HG02943 (cell line): ENCODE results near the gene RXRA.

Experiments used
- ATAC-seq: cut with Tn5 transposase; IDR thresholded peaks from one replicate; pipeline ENCODE4 v1.9.1; 2021; ENCODE audit warnings: mild to moderate bottlenecking, low read depth, moderate library complexity; ENCODE audit not compliant: unreplicated experiment

Gene RXRA

DNA sequence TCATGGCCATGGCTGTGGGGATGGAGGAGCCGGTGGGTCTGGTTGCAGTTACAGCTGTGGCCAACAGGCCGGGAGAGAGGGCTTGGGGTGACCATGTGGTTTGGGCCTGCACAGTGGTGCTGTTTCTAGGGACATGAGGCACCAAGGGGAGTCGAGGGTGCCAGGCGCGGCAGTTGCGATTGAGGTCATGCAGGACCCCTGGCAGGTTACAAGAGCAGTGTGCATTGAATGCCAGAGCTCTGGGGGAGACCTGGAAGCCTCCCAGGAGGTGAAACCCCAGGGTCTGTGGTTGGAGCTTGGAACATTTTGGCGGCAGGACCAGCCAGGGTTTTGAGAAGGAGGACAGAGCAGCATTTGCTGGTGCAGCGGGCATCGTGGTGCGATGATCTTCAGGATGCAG is 21.7 kb downstream of the RXRA start:
- ATAC-seq, result no peak

DNA sequence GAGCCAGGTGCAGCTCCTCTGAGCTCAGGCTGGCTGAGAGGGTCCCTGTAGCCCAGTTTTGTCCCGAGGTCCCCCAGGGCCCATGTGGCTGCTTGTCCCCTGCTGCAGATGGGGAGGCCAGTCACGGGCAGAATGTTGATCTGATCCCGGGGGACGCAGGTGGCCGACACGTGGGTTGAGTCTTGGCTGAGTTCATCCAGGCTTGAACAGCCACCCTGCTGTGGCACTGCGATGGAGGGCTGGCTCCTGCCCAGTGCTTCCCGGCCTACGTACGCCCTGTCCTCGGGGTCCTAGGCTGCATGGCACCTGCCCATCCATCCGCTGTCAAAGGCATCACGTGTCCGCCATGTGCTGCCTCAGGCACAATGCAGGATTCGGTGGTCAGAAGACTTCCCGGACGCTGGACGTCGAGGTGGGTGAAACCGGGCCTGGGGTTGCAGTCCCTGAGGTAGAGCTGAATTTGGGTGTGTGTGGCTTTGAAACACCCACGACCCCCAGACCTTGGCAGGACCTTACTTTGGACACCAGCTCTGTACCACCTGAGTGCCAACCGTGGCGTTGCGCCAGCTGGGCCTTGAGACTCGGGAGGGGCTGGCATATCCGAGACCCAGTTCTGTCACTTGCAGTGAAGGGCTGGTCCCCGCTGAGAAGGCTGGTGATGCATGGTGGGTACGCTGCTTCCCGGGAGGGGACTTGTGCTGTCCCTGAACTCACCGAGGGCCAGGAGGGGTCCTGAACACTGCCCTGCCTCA is 22.3 kb downstream of the RXRA start:
- ATAC-seq, result no peak

DNA sequence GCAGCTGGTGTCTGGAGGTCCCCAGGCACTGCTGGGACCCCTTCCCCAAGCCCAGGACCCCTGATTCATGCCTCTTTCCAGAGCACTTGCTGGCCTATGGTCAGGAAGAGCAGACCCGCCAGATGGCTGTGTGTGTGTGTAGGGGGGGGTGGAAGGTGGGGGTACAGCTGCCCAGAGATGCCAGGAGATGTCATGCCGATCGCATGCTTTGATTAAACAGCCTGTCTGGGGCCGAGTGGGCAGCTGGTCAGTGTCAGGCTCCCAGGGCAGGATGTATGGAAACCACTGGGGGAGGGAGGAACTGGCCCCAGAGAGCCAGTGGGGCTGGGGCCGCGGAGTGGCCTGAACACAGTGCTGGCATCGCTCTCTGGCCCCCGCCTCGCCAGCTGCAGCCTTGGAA is 23.7 kb downstream of the RXRA start:
- ATAC-seq, result no peak

DNA sequence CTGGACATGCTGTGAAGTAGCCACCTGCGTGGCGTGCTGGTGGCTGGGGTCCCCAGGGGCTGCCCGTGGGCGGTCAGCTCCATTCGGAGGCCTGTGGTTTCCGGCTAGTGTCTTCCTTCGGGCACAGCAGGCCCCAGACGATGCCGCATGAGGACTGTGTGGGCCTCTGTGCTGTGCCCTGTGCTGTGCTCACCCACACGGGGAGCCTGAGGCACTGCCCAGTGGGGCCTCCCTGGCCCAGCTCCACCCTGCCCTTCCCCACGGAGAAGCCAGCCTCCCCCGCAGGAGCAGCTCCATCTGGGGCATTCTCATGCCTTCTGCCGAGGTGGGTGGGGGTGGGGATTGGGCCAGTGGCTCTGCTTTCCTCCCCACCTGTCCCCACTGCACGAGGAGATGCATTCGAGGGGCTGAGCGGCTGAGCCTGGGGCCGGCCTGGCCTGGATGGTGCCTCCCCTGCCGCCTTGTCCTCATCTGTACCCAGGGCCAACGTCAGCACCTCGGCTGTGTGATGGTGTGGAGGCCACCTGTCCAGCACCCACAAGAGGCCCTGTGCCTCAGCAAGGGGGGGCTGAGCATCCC is 24.2 kb downstream of the RXRA start:
- no peak for ATAC-seq

DNA sequence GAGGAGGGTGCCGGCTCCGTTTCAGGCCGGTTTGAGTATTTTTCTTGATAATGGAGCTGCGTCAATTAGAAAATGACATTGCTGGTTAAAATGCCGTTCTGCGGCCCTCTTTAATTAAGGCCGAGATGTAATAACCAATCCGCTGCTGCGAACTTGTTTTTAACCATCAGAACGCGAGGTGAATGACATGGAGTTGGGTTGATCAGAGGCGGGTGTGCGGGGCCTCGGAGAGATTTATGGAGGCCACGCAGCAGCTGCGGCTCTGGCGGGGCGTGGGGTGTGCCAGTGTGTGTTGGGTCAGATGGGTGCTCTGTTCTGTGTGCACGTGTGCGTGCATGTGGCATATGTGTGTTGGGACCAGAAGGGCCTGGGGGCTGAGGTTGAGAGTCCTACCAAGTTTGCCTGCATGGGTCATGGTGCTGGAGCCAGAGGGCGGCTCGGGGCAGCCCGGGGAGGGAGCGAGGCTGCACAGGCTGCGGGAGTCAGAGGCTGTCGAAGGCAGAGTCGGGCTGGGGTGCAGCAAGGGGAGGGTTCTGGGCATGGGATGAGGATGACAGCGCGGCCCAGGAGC is 25.4 kb downstream of the RXRA start:
- no peak for ATAC-seq

DNA sequence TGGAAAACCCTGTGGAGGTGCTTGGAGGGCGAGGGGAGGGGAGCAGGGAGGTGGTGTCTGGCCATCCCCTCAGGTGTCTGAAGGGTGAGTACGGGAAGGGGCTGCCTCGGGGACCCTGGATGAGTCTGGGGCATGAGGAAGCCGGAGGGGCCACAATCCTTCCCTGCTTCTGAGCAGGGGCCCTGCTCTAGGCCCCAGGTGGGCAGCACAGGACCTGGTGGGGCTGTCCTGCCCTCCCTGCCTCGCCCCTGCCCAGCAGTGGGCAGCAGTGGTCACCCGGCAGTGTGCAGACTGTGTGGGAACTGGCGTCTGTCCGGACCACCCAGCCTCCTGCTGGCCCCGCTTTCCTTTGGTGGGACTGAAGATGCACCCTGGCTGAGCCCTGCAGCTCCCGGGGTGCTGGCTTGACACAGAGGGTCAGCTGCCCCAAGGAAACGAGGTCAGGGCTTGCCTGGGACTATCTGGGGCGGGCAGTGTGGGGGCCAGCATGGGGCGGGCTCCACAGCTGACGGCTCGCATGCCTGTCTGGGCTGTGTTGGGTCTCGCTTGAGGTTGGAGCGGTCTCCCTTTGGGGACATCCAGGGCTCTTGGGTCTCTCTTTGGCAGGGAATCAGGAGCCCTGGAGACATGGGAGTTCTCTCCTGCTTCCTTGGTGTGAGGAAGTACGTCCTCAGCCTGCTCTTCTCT is 26.1 kb downstream of the RXRA start:
- ATAC-seq, result no peak

DNA sequence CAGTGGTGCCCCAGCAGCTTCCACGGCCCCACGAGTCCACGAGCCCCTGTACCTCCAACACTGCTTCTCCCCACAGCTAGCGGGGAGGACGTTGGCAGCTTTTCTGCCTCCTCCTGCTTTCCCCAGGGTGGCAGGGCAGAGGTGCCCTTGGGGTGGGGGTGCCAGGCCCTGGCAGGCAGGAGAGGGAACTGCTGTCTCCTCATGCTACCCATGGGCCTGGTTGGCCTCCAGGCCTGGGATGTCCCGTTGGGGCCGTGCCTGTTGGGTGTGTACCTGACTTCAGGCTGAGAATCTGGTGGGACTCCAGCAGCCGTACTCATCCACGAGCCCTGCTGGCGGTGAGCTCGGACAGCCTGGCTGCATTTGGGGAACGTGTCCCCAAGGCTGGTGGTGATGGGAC is 27.3 kb downstream of the RXRA start:
- no peak for ATAC-seq

DNA sequence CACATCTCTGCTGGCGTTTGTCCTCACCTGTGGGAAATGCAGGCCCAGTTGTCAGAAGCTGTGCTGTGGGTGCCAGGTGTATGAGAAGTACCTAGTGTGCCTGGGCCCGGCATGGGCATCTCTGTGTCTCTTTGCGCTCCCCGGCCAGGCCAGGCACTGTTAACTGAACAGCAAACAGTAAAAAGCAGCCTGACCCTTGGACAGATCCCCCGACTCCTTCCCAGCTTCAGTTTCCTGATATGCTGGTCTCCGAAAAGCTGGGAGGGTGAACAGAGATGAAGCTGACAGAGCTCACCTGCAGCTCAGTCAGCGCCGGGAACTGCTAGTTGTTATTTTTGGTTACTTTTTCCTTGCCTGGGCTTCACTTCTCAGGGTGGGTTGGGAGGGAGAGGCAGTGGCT is 28.9 kb downstream of the RXRA start:
- no peak for ATAC-seq

DNA sequence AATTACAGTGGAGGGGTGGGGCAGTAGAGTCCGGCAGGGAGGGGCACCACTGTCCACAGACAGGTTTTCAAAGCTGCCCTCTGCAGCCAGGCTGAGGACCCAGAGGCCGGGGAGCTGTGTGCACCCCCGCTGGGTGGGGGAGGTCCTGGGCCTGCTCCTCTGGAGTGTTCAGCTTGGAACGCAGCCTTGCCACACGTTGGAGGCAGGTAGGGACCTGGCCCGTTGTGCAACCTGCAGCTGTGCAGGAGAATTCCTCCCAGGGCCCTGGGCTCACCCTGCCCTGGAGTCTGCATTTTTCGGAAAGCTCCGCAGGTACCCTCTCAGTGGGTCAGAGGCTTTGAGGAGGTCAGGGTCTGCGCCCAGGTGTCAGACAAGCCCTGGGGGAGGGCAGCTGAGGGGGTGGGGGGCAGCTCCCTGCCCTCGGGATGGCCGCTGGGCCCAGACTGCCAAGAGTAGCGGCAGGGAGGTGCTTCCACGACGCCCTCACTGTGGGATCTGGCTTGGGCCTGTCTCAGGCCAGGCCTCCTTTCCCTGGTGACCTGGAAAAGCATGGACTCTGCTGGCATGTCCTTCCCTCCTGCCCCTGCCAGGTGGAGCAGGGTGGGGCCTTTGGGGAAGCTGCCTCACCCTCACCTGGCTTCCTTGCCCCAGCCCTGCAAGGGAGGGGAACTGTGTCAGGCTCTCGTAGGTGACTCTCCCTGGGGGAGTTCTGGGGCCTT is 29.5 kb downstream of the RXRA start:
- ATAC-seq, result no peak

DNA sequence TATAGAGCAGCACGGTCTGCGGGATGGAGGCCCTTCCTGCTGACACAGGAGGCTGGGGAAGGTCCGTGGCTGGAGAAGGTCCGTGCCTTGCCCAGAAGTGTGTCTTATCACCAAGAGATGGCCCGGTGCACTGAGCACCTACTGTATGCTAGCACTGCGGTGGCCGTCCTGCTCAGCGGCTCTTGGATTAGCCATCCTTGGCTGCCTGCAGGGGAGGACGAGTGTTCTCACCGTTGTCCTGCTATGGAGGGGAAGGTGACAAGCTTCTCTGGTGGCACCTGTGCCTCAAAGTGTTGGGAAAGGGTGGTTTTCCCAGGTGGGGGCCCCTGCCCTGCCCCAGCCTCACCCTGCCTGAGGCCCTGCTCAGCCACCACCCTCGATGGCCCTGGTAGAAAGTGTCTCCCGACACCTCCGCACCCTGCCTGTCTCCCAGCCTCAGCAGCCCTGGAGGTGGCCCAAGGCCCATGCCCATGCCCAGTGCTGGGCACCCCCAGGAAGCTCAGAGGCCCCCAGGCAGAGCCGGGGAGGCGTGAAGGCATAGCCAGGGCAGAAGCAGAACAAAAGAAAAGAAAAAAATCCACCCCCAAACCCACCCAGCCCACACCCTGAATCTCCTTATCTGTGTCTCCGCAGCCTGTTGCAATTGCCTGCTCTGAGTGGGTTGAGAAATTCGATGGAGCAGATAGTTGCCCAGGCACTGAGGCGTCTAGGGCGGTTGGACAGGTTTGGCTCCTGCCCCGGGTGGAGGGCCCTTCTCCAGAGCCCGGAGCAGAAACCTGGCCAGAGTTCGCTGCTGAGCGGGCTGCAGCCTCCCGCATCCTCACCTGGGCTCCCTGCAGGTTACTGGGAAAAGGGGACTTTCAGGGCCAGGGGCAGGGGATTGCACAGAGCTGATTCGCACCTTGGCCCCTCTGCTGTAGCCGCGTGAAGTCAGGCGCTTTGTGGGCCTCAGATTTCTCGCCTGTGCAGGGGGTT is 30.5 kb downstream of the RXRA start:
- ATAC-seq, result no peak

DNA sequence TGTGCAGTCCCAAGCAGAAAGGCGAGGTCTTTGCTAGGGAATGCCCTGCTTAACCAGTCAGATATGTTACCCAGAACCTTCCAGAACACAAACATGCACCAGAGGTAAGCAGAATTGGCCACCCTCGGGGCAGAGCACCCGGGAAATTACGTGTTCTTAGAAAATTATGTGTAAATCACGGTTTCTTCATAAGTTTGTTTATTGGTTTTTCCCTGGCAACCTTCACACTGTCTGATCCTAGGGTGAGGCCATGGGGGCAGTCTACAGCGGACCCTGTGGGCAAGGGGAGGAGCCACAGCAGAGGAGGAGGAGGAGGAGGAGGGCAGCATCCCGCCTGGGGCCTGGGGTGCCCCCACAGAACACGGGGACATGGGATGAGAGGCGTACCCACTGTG is 31.4 kb downstream of the RXRA start:
- no peak for ATAC-seq

DNA sequence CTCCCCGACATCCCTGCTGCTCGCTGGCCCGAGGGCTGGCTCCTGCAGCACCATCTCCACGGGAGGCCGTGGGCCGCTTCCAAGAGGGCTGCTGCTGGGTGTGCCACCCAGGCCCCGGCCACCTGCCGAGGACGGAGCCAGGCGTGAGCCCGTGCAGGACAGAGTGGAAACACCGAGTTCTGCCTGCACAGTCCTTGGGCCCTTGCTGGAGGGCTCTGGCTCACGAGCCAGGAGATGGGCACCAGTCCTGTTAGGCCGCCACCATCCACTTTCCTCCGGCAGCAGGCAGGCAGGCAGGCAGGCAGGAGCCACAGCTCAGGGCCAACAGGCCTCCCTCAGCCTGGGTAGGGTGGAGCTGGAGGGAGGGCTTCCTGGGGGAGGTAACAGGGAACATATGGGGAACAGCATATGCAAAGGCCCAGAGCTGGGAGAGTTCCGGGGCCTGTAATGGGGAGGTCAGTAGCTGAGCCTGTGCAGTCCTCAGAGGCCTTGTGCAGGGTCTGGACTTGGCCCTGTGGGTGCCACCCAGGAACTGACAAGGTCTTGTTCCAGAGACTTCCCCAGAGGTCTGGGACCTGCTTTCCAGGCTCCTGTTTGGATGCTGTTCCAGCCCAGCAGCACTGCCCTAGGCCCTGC is 31.9 kb downstream of the RXRA start:
- ATAC-seq, result no peak

DNA sequence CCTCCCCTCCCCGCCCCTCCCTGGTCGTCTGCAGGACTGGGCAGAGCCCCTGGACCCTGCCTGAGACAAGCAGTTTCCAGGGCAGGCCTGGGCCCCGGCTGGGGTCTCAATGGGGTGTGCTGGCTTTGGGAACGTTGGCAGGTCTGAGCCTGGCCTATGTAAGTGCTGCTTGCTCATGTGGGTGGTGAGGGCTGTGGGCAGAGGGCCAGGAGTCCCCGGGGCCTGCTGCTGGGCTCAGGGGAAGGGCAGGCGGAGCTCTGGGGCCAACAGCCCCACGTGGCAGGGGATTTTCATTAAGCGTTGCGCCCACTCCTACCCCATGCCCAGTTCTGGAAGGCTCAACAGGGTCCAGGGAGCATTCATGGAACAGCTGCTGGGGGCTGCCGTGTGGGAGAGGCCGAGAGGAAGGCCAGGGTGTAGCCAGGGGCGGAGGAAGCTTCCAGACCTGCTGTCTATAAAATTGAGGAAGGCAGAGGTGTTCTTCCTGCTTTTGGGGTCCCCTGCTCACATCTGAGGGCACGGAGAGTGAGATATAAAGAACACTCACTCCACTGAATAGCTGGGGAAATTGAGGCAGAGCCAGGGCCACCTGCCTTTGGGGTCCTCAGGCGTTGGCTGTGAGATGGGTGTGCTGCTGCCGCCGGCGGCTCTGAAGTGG is 32.5 kb downstream of the RXRA start:
- ATAC-seq, result no peak

DNA sequence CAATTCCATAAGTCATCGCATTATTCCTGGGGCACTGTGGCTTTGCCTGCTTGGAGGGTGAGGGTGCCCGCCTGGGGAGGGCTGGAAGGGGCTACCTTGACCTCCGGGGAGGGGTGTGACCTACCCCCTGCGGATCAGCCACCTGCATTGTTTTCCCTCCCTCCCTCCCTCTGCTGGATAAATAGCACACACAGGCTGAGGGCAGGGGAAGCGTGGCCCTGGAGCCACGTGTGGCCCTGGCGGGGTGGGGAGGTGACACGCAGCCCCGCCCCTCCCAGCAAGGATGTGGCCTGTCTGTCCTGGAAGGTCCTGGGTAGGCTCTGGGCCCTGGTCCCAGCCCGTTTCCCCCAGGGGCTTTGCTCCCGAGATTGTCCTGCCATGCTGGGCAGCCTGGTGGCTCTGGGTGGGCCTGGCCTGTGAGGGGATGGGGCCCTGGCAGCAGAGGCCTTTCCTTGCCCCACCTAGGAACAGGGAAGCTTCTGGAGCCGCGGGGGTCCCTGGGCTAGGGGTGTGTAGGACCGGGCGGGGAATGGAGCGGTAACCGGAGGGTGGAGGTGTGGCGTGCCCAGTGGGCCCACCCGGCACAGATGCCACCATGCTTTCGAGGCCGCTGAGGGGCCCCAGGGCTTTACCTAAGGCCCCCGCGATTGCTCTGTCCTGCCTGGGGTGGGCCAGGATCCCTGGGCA is 33.4 kb downstream of the RXRA start:
- no peak for ATAC-seq

DNA sequence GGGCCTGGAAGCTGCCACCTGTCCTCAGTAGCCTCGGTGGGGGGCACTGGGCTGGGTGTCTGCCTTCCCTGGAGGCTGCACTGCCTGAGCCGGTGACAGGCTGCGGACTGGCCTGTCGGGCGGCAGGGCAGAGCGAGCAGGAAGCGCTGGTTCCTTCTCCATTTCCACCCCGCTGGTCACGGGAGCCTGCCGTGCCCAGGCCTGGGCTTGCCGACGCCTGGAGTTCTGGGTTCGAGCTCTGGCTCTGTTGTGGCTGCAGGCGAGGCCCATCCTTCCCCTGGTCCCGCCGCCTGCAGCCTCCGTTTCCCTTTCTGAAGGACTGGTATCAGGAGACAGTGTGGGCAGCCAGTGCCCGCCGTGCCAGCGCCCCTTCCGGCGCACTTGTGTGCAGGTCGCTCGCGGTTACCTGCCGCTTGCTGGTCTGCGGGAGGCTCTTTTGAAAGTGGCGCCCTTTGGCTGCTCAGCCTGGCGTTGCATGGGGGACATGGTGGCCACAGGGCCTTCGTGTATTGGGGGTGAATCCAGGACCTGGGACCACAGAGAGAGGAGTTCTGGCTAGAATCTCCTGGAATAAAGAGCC is 34.0 kb downstream of the RXRA start:
- ATAC-seq, result no peak

DNA sequence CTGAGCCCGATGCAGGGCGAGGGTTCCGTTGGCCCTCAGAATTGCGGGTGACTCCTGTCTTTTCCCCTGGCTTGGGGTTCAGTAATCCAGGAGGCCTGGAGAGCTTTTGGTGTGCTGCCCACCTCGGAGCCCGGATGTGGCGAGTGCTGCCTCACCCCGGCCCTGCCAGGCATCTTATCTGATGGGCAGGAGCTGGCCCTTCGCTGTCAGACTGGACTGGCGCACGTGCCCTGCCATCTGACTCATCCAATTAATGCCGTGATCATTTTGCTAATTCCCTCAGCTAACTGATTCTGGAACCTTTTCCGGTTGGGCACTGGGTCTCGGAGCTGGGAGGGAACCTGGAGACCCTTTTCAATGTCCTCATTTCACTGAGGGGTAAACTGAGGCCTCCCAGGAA is 34.6 kb downstream of the RXRA start:
- ATAC-seq, result no peak

DNA sequence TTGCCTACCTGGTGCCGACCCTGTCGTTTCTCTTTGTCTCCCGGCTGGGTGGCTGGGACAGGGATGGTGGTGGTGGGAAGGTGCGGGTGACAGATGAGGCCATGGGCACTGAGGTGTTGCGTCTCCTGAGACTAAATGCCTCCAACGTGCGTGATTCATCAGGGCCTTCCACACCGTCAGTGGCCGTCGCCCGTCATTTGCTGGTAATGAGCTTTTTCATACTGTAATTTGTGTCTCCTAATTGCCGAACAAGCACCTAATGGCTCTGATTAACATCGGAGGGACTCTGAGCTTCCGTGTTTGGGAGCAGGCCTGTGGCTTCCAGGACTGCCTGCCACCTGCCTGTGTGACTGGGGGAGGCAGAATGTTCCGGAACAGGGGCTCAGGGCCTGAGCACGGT is 35.2 kb downstream of the RXRA start:
- ATAC-seq, result no peak

DNA sequence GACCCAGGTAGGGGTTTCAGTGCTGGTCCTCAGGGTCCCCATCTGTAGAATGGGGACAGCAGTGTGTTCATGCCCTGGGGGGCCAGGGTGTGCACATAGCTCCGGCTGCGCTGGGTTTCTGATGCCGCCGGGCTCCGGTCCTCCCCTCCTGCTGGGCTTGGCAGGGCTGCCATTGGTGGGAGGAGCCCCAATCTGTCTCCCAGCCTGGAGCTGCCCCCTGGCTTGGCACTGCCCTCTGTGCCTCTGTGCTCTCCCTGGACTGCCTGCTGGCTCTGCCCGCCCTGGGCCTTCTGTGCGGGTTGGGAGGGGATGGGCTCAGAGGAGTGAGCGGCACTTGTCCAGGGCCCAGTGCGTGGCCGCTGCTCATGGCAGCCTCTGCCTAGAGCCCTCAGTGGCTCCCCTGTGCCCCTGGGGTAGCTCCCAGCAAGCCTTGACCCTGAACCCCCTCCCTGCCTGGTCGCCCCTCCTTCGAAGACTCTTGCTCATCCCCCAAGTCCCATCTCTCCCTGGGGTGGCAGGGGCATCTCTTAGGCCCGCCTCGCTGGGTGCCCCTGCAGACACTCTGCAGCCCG is 35.7 kb downstream of the RXRA start:
- no peak for ATAC-seq
